Muscle layer of duodenum (tissue), 2 donors: ENCODE data around the gene VANGL1.

Experiments
- H3K27ac ChIP-seq: one replicate; pipeline ENCODE4 v1.7.0; 2013; ENCODE audit warnings: mild to moderate bottlenecking, low read length
- H3K27me3 ChIP-seq: one replicate; pipeline ENCODE4 v1.7.0; 2013; ENCODE audit warnings: low read depth, mild to moderate bottlenecking, control low read depth, low read length
- H3K36me3 ChIP-seq, 2 donors: one replicate each; pipeline ENCODE4 v1.7.0; 2013; ENCODE audit warnings: low read length in 2 of 2, control low read depth in 1 of 2, mild to moderate bottlenecking in 1 of 2; ENCODE audit not compliant: insufficient read depth in 2 of 2, control insufficient read depth in 1 of 2
- H3K4me1 ChIP-seq, 2 donors: one replicate each; pipeline ENCODE4 v1.7.0; 2013; ENCODE audit warnings: low read length in 2 of 2, mild to moderate bottlenecking in 2 of 2, control low read depth in 1 of 2, moderate library complexity in 1 of 2; ENCODE audit not compliant: insufficient read depth in 2 of 2, control insufficient read depth in 1 of 2
- H3K4me3 ChIP-seq, 2 donors: one replicate each; pipeline ENCODE4 v1.7.0; 2013; ENCODE audit warnings: low read length in 2 of 2, low read depth in 1 of 2, mild to moderate bottlenecking in 1 of 2
- H3K9me3 ChIP-seq, 2 donors: one replicate each; pipeline ENCODE4 v1.7.0; 2013; ENCODE audit warnings: low read length in 2 of 2, control low read depth in 1 of 2, mild to moderate bottlenecking in 1 of 2; ENCODE audit not compliant: control insufficient read depth in 1 of 2
- donor health status: healthy.

The VANGL1 gene

DNA sequence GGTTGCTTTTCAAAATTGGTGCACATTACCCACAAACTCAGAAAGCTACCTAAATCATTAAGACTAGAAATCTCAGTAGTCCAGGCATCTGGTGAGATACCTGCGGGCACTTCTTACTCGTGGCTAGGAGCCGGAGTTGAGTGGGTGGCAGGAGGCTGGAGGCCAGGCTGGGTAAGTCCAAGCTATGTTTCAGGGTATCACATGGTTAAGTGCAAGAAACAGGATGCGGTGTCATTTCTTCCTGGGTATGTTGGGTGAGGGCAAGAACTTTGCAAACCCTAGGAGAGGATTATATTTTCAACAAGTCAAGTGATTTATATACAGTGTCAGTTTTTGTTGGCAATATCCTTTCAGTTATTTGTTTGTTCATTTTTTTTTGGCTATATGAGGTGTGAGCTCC is 41.0 kb downstream of the VANGL1 start:
- Histone ChIP-seq H3K27me3 (no peaks in the 10 kb centered on the region), H3K27ac (no peak overlapping the region), H3K4me3 (no peak overlapping the region), H3K4me1 (peaks cover 0 to 28% of the 10 kb centered on the region in 2 donors), H3K9me3 (no peaks in the 10 kb centered on the region), H3K36me3 (peaks cover 19 to 29% of the 10 kb centered on the region in 2 donors)

- H3K36me3 ChIP-seq = peaks cover 21 to 31% of the 10 kb centered on the region in 2 donors
Measured at GRCh38 chr1:115685029-115685705, 43.4 kb downstream of the VANGL1 start.

GRCh38 chr1:115687744-115688143 is 46.0 kb downstream of the VANGL1 start:
- Histone ChIP-seq H3K27ac (no peak overlapping the region), H3K9me3 (no peaks in the 10 kb centered on the region), H3K4me3 (no peak overlapping the region), H3K36me3 (peaks cover 33 to 46% of the 10 kb centered on the region in 2 donors), H3K27me3 (no peaks in the 10 kb centered on the region), H3K4me1 (no peaks in the 10 kb centered on the region)

More at GRCh38 chr1:115685029-115685705, 43.4 kb downstream of the VANGL1 start:
- Histone ChIP-seq H3K9me3 (no peaks in the 10 kb centered on the region), H3K27ac (no peak overlapping the region), H3K4me1 (peaks cover 0 to 5% of the 10 kb centered on the region in 2 donors), H3K4me3 (no peak overlapping the region), H3K27me3 (no peaks in the 10 kb centered on the region)

GRCh38 chr1:115690972-115691371 is 49.2 kb downstream of the VANGL1 start:
- Histone ChIP-seq H3K4me3 (no peak overlapping the region), H3K27ac (no peak overlapping the region), H3K4me1 (no peaks in the 10 kb centered on the region), H3K27me3 (no peaks in the 10 kb centered on the region), H3K36me3 (peaks cover 22 to 29% of the 10 kb centered on the region in 2 donors), H3K9me3 (no peaks in the 10 kb centered on the region)

DNA sequence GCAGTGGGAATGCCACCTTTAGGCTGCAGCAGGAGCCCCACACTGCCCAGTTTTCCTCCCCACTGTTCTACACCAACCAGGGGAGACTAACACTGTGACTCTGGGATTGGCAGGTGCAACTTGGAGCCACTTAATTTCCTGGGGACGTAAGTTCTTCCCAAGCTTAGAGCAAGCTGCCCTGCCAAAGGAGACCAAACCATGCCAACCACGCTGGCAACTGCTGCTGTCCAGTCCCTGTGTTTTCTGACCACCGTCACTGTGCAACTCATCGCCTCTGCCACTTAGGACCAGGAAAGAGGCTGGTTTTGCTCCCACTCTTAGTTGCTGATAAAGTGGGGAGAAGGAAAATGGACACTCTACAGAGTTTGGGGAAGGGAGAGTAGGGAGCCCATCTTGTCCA is 50.5 kb downstream of the VANGL1 start:
- H3K9me3 ChIP-seq = no peaks in the 10 kb centered on the region
- no peaks in the 10 kb centered on the region for H3K4me1 ChIP-seq
- no peaks in the 10 kb centered on the region for H3K27me3 ChIP-seq
- no peak overlapping the region for H3K27ac ChIP-seq
- H3K36me3 ChIP-seq = peaks cover 17 to 19% of the 10 kb centered on the region in 2 donors
- H3K4me3 ChIP-seq = no peak overlapping the region

DNA sequence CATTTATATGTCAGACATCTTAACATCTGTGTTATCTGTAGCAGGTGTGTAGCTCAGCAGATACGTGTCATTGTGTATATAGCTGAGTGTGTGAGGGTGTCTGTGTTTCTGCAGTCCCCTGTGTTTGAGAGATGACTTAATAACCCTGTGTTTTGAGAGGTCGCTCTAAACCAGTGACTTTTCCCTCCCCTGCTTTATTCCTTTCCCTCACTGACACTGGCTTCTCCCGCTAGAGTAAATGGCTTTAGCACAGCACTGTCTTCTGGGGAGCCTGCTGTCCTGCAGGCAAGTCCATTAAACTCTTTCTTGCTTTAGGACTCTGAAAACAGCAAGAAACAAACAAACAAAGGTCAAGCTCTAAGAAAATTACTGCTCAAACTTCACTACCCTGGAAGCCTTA is 53.0 kb downstream of the VANGL1 start:
- H3K4me1 ChIP-seq = no peaks in the 10 kb centered on the region
- H3K27me3 ChIP-seq = no peaks in the 10 kb centered on the region
- H3K9me3 ChIP-seq = no peaks in the 10 kb centered on the region
- no peak overlapping the region for H3K4me3 ChIP-seq
- H3K27ac ChIP-seq = no peak overlapping the region
- peaks cover 17 to 19% of the 10 kb centered on the region in 2 donors for H3K36me3 ChIP-seq

- Histone ChIP-seq H3K9me3 (no peaks in the 10 kb centered on the region), H3K4me1 (no peaks in the 10 kb centered on the region), H3K27ac (no peak overlapping the region), H3K27me3 (no peaks in the 10 kb centered on the region), H3K36me3 (peaks cover 0 to 3% of the 10 kb centered on the region in 2 donors), H3K4me3 (no peak overlapping the region)
Measured at GRCh38 chr1:115697619-115698018, 55.8 kb downstream of the VANGL1 start.

- Histone ChIP-seq H3K9me3 (no peaks in the 10 kb centered on the region), H3K27me3 (no peaks in the 10 kb centered on the region), H3K4me1 (no peaks in the 10 kb centered on the region), H3K36me3 (peaks cover 0 to 3% of the 10 kb centered on the region in 2 donors), H3K4me3 (no peak overlapping the region), H3K27ac (no peak overlapping the region)
Measured at GRCh38 chr1:115701090-115701489, 59.3 kb downstream of the VANGL1 start.

GRCh38 chr1:115702959-115703358 is 61.2 kb downstream of the VANGL1 start:
- Histone ChIP-seq H3K27me3 (no peaks in the 10 kb centered on the region), H3K36me3 (peaks cover 0 to 3% of the 10 kb centered on the region in 2 donors), H3K4me1 (no peaks in the 10 kb centered on the region), H3K4me3 (no peak overlapping the region), H3K9me3 (no peaks in the 10 kb centered on the region), H3K27ac (no peak overlapping the region)

DNA sequence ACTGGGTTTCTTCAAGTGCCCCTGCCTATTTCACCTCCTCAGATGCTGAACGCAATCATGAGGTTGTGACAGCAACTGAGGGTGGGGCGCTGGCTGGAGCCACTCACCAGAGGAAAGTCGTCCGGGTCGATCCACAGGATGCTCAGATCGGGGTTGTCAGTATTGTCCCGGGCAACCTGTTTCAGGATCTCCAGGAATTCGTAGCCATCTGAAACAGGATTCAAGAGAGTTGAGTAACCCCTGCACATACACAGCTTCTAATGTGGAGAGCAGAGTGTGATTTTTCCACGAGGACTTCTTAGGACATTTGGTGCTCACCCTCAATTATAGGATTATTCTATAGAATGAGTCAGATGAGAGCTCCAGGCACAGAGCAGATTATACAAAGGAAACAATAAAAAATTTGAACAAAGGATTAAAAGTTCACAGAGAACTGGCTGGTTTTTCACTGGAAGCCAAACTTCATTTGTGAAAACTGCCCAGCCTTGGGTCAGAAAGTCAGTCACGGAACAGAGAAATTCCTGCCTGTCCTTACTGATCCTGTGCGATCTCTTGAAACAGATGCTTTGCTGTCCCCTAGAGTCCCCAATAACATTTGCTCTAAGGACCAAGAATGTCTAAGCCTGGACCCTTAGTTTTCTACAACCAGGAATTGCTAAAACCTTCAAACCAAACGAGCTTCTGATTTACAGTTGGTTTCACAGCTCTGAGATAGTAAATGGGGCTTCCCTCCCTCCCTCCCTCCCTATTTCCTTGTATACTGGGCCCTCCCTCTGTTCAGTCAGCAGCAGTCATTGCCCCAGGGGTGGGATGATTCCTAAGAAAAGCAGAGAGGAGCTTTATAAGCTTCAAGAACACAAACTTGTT is 63.5 kb downstream of the VANGL1 start:
- H3K4me1 ChIP-seq = no peaks in the 10 kb centered on the region
- H3K27me3 ChIP-seq = no peaks in the 10 kb centered on the region
- H3K36me3 ChIP-seq = peaks cover 0 to 3% of the 10 kb centered on the region in 2 donors
- H3K4me3 ChIP-seq = no peak overlapping the region
- no peaks in the 10 kb centered on the region for H3K9me3 ChIP-seq
- H3K27ac ChIP-seq = no peak overlapping the region

DNA sequence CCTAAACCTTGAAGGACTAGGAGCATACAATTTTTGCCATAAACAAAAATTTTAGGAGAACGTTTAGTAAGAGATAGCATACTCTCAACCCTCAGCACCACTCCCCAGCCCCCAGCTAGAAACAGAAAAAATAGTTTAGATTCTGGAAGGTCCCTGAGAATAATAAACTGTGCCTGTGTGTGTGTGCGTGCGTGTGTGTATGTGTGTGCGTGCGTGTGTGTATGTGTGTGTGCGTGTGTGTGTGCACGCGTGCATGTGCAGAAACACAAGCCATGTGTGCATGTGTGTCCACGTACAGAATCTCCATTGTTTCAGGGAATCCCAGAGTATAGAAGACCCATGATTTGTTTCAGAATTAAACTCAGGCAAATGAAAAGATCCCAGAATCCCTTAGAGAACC is 64.2 kb downstream of the VANGL1 start:
- Histone ChIP-seq H3K4me3 (no peak overlapping the region), H3K4me1 (no peaks in the 10 kb centered on the region), H3K27ac (no peak overlapping the region), H3K36me3 (peaks cover 0 to 3% of the 10 kb centered on the region in 2 donors), H3K27me3 (no peaks in the 10 kb centered on the region), H3K9me3 (no peaks in the 10 kb centered on the region)
